ENCODE results near the gene MVD.

GRCh38 chr16:88686439-88687253 lies 23.8 kb upstream of the MVD start, which contains the start of gene SNAI3:
- TF ChIP-seq CTCF (IDR thresholded peaks at IDR 0.05) (no peak), POLR2A (IDR thresholded peaks at IDR 0.05) (no peak)
